GM12878 (cell line): Measurements from ENCODE around the gene SRMS. TPM values are rescaled to one million over a fixed set of nuclear protein-coding genes. Genes with fewer than 3 reads are reported as not detected.

Source experiments
- ATAC-seq: fragments of 200-7000 bp; cut with Tn5 transposase; 3 replicates; pipeline ENCODE4 v1.9.1; 2020; ENCODE audit warnings: mild to moderate bottlenecking, moderate library complexity
- BruUV-seq: library from RNA; stranded (reverse); fragments of 400-500 nt; replicated peaks from 2 replicates; lab custom pipeline; 2021; lab: Mats Ljungman, UMichigan
- CTCF ChIA-PET: fragments of 300-600 bp; sonication (Branson Sonifier 250); formaldehyde crosslinking; extraction: SDS; loops from one replicate; lab custom pipeline; 2021; ENCODE audit warnings: inconsistent platforms; lab: Yijun Ruan, JAX
- POLR2A ChIA-PET: fragments of 350-600 bp; formaldehyde crosslinking; extraction: SDS; loops from one replicate; lab custom pipeline; 2021; ENCODE audit warnings: inconsistent platforms; lab: Charles Lee
- RAD21 ChIA-PET: fragments of 300-600 bp; sonication (Branson Sonifier 250); formaldehyde crosslinking; loops from one replicate; lab custom pipeline; 2023; ENCODE audit warnings: antibody characterized with exemption; ENCODE audit not compliant: unreplicated experiment; lab: Charles Lee
- SMC1A ChIA-PET: fragments of 300-600 bp; sonication (Branson Sonifier 250); formaldehyde crosslinking; loops from one replicate; lab custom pipeline; 2023; ENCODE audit not compliant: unreplicated experiment, uncharacterized antibody; lab: Charles Lee
- DNase-seq: peaks from one replicate; pipeline ENCODE4 v3.0.0-alpha.2; 2011; ENCODE audit warnings: low read depth, low spot score
- FAIRE-seq: peaks from 3 replicates; lab custom pipeline; 2011; peaks lifted over from hg19 to GRCh38; lab: Jason Lieb, UNC
- H2AFZ ChIP-seq: 2 replicates; pipeline ENCODE4 v1.6.0; 2011; ENCODE audit warnings: low read depth, low read length, control low read depth; ENCODE audit not compliant: control insufficient read depth
- H3K27ac ChIP-seq: 2 replicates; pipeline ENCODE4 v1.5.1; 2011; ENCODE audit warnings: control low read depth; ENCODE audit not compliant: control insufficient read depth, insufficient read depth
- H3K27me3 ChIP-seq, 2 experiments: replicated peaks in 1 of 2; 2 replicates each; pipeline versions ENCODE4 v1.6.0 to v1.6.1; 2011; ENCODE audit warnings: low read length in 1 of 2; ENCODE audit not compliant: control insufficient read depth in 2 of 2, insufficient read depth in 2 of 2
- H3K36me3 ChIP-seq, 2 experiments: 2 replicates each; pipeline ENCODE4 v1.5.1; 2011; ENCODE audit warnings: low read length in 1 of 2; ENCODE audit not compliant: control insufficient read depth in 2 of 2, insufficient read depth in 2 of 2
- H3K4me1 ChIP-seq: 2 replicates; pipeline ENCODE4 v1.6.1; 2011; ENCODE audit warnings: mild to moderate bottlenecking, low read length, moderate library complexity, mixed read lengths; ENCODE audit not compliant: control insufficient read depth, insufficient read depth
- H3K4me2 ChIP-seq: 2 replicates; pipeline ENCODE4 v1.6.0; 2011; ENCODE audit warnings: control low read depth; ENCODE audit not compliant: control insufficient read depth, insufficient read depth
- H3K4me3 ChIP-seq: fragments of 200-600 bp; sonication (generic); 2 replicates; pipeline ENCODE4 v1.5.1; 2016
- H3K79me2 ChIP-seq: 2 replicates; pipeline ENCODE4 v1.6.0; 2011; ENCODE audit warnings: low read length; ENCODE audit not compliant: control insufficient read depth, insufficient read depth
- H3K9ac ChIP-seq: 2 replicates; pipeline ENCODE4 v1.8.0; 2011; ENCODE audit warnings: low read length, control low read depth, mixed read lengths; ENCODE audit not compliant: control insufficient read depth, insufficient read depth
- H3K9me3 ChIP-seq: replicated peaks from 3 replicates; pipeline ENCODE4 v1.5.1; 2011; ENCODE audit warnings: mild to moderate bottlenecking, low read length; ENCODE audit not compliant: control insufficient read depth, insufficient read depth
- H4K20me1 ChIP-seq: 2 replicates; pipeline ENCODE4 v1.6.0; 2011; ENCODE audit not compliant: control insufficient read depth, insufficient read depth
- BCL11A ChIP-seq: IDR thresholded peaks from 2 replicates; pipeline ENCODE4 v1.6.1; 2011; ENCODE audit warnings: low read depth, low read length
- IKZF1 ChIP-seq: fragments of 450-650 bp; conservative IDR thresholded peaks from 2 replicates; pipeline ENCODE4 v1.6.1; 2017; ENCODE audit warnings: antibody characterized with exemption, mild to moderate bottlenecking
- KLF5 ChIP-seq: fragments of 450-650 bp; IDR thresholded peaks from 2 replicates; pipeline ENCODE4 v1.6.1; 2014; ENCODE audit warnings: mild to moderate bottlenecking; ENCODE audit not compliant: partially characterized antibody
- PAX5 ChIP-seq: IDR thresholded peaks from 2 replicates; pipeline ENCODE4 v1.6.1; 2011; ENCODE audit warnings: low read depth, low read length, borderline replicate concordance
- POLR2A ChIP-seq: IDR thresholded peaks from 2 replicates; pipeline ENCODE4 v1.6.1; 2011; ENCODE audit warnings: low read depth, mild to moderate bottlenecking, low read length
- RELA ChIP-seq: fragments of 450-650 bp; IDR thresholded peaks from 2 replicates; pipeline ENCODE4 v1.8.0; 2014; ENCODE audit warnings: borderline replicate concordance; ENCODE audit not compliant: partially characterized antibody
- RFX5 ChIP-seq: IDR thresholded peaks from 2 replicates; pipeline ENCODE4 v1.6.1; 2011; ENCODE audit warnings: low read depth, low read length, improper control_type of control experiment
- SIX5 ChIP-seq: IDR thresholded peaks from 2 replicates; pipeline ENCODE4 v1.6.1; 2011; ENCODE audit warnings: mild to moderate bottlenecking, low read depth, low read length, moderate library complexity; ENCODE audit not compliant: severe bottlenecking
- SPI1 ChIP-seq: IDR thresholded peaks from 2 replicates; pipeline ENCODE4 v1.6.1; 2011; ENCODE audit warnings: low read depth, mild to moderate bottlenecking, low read length, moderate library complexity, borderline replicate concordance; ENCODE audit not compliant: insufficient read depth
- SREBF1 ChIP-seq: IDR thresholded peaks from 2 replicates; pipeline ENCODE4 v1.6.1; 2012; ENCODE audit warnings: mild to moderate bottlenecking, low read length
- WGBS: methylation state at CpG from one replicate; pipeline ENCODE4 v1.1.6; 2016; ENCODE audit warnings: low lambda C conversion rate; ENCODE audit not compliant: insufficient replicate concordance, insufficient coverage; ENCODE audit errors: missing lambda C conversion rate; 5-methylcytosine and 5-hydroxymethylcytosine counted together
- in situ Hi-C: fragments of 300-500 bp; cut with MboI; formaldehyde crosslinking; loops from 9 replicates; pipeline ENCODE4 v1.14.3; 2018; ENCODE audit warnings: mixed read lengths
- intact Hi-C: fragments of 100-400 bp; cut with micrococcal nuclease; formaldehyde crosslinking; loops from one replicate; pipeline ENCODE4 v1.14.2; 2022; ENCODE audit not compliant: unreplicated experiment
- polyA plus RNA-seq, 11 experiments: library from polyadenylated mRNA; depleted of rRNA in 4 of 11; unstranded in 6 of 11; stranded (reverse) in 5 of 11; fragments of >200 nt; fragmentation: Nextera tagmentation in 4 of 11; fragmentation: Illumina TruSeq in 1 of 11; extraction: Ambion mirVana in 4 of 11; extraction: Trizol in 1 of 11; gene quantifications; 1 replicate in 1 of 11; 2 replicates in 10 of 11; pipeline versions ENCODE4 v1.2.1 to v1.2.3, GENCODE V29; 2011 to 2016; ENCODE audit warnings: inconsistent platforms in 2 of 11, missing spikeins in 2 of 11, low read depth in 1 of 11
- total RNA-seq, 4 experiments: library from RNA; depleted of rRNA in 3 of 4; stranded (reverse); fragments of >200 nt in 3 of 4; fragmentation: Illumina TruSeq in 1 of 4; extraction: Trizol in 1 of 4; gene quantifications; 2 replicates each; pipeline versions ENCODE4 v1.2.1 to v1.2.3, GENCODE V29; 2013 to 2021

SRMS gene
- total and polyA plus RNA-seq, 10 of the 15 experiments (the other 5 are each of a cell fraction or from before 2014, with no cell fraction given): not detected

- ChIA-PET SMC1A (no interaction called here), CTCF (no interaction called here), POLR2A (no interaction called here), RAD21 (interaction anchor here (0.8 kb wide), 1 partner anchor 277 kb away, joined by 3 read pairs; the partner anchor contains the start of gene TPD52L2)
- H3K4me3 ChIP-seq: no peak overlapping the region
- TF ChIP-seq POLR2A (0 out of 2 replicates have a peak, but pooled peaks have one; percentile 3), IKZF1 (no peak)
- no peak overlapping the region for H3K27ac ChIP-seq
- H2AFZ ChIP-seq: no peak overlapping the region
- no peaks in the 10 kb centered on the region for H3K27me3 ChIP-seq
- DNase-seq (no peak), ATAC-seq (no peak), FAIRE-seq (no peak)
- no peak overlapping the region for H3K9ac ChIP-seq
- no peaks in the 10 kb centered on the region for H3K79me2 ChIP-seq
- intact Hi-C loops (no loop called here), in situ Hi-C loops (no loop called here)
- no peaks in the 10 kb centered on the region for H3K9me3 ChIP-seq
- BruUV-seq: TSS peak; percentile 70
- no peaks in the 10 kb centered on the region for H3K4me1 ChIP-seq
- peaks cover 4 to 7% of the 10 kb centered on the region in 2 experiments; a peak in 3 of 4 replicates for H3K36me3 ChIP-seq
- H3K4me2 ChIP-seq: no peak overlapping the region
- 63% methylated on average over 19 of the region's 19 CpGs for WGBS
- no peaks in the 10 kb centered on the region for H4K20me1 ChIP-seq
Measured at GRCh38 chr20:63587776-63588591, 40.4 kb upstream of the SRMS start.

- no peak for DNase-seq
- intact Hi-C loops: no loop called here
- Histone ChIP-seq H3K4me3 (no peak overlapping the region), H2AFZ (no peak overlapping the region), H4K20me1 (no peaks in the 10 kb centered on the region), H3K9me3 (no peaks in the 10 kb centered on the region), H3K79me2 (no peaks in the 10 kb centered on the region), H3K4me2 (no peak overlapping the region), H3K27me3 (no peaks in the 10 kb centered on the region)
- CTCF ChIA-PET: no interaction called here
- RAD21 ChIA-PET: no interaction called here
- SMC1A ChIA-PET: no interaction called here
- TF ChIP-seq SREBF1: no peak
- TF ChIP-seq RELA: no peak
- TF ChIP-seq SIX5: no peak
- no peak for TF ChIP-seq SPI1
- TF ChIP-seq KLF5: no peak
- TF ChIP-seq BCL11A: no peak
- no peak for TF ChIP-seq RFX5
- TF ChIP-seq PAX5: no peak
- TF ChIP-seq, all 136 proteins: peak for 0
- Histone ChIP-seq H3K4me1 (no peaks in the 10 kb centered on the region), H3K27ac (no peak overlapping the region), H3K9ac (no peak overlapping the region), H3K36me3 (peaks cover 3 to 4% of the 10 kb centered on the region in 2 experiments; a peak in 3 of 4 replicates)
- WGBS: 90% methylated on average over 12 of the region's 12 CpGs
- in situ Hi-C loops: no loop called here
- ATAC-seq (no peak), FAIRE-seq (no peak)
- POLR2A ChIA-PET: no interaction called here
- BruUV-seq: no TSS peak
Measured at GRCh38 chr20:63587256-63587655, 39.7 kb upstream of the SRMS start.
